Measurements from ENCODE around the gene LMTK2. TPM values are rescaled to one million over a fixed set of nuclear protein-coding genes. Genes with fewer than 3 reads are reported as not detected.

LMTK2 gene
- total and polyA plus RNA-seq, 9 donors, result 5.3 to 8.0 (median 7.0) TPM

DNA sequence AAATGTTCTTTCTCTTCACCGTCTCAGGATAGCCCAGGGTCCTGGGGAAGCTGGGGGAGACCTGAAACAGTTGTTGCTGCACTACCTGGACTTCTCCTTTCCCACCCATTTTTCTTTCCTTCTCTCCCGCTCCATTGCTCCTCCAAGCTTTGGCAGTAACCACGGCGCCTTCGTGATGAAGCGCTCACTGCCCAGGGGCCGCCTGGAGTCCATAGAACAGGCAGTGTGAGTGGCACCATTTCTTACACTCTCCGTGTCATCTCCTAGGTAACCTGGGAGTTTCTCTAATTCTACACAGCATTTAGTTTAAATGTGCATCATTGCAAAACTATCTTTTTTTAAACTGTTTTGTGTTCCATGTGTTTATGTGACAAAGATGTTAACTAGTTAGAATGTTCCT, 64.3 kb downstream of the LMTK2 start:
- 91% methylated on average over 6 of the region's 8 CpGs for WGBS (ENCODE audit: insufficient coverage)
- Histone ChIP-seq H3K27me3 (ENCODE audit: control insufficient read depth, insufficient read depth, low read length) (no peaks in the 10 kb centered on the region), H3K27ac (ENCODE audit: low read length) (no peak overlapping the region), H3K4me1 (ENCODE audit: control insufficient read depth, insufficient read depth, low read length) (no peaks in the 10 kb centered on the region), H3K4me3 (ENCODE audit: low read length) (no peak overlapping the region), H3K9me3 (replicated peaks; ENCODE audit: control insufficient read depth, low read depth, low read length) (no peaks in the 10 kb centered on the region), H3K36me3 (ENCODE audit: control insufficient read depth, insufficient read depth, low read length) (peaks cover 23% of the 10 kb centered on the region)
- no peak for DNase-seq

DNA sequence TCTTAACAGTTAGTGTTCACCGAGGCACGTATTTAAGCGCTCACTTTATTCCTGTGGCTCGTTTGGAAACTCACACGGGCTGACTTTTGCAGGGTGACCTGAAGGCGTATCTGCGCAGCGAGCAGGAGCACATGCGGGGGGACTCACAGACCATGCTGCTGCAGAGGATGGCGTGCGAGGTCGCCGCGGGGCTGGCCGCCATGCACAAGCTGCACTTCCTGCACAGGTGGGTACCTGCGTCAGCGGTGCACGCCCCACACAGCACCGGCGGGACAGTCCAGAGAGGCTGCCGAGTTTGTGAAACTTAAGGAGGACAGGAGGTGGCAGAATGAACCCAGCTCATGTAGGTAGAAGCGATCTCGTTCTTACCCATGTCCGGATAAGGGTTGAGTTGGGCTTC, 64.8 kb downstream of the LMTK2 start:
- Histone ChIP-seq H3K27me3 (ENCODE audit: control insufficient read depth, insufficient read depth, low read length) (no peaks in the 10 kb centered on the region), H3K4me3 (ENCODE audit: low read length) (no peak overlapping the region), H3K4me1 (ENCODE audit: control insufficient read depth, insufficient read depth, low read length) (no peaks in the 10 kb centered on the region), H3K36me3 (ENCODE audit: control insufficient read depth, insufficient read depth, low read length) (peaks cover 23% of the 10 kb centered on the region), H3K9me3 (replicated peaks; ENCODE audit: control insufficient read depth, low read depth, low read length) (no peaks in the 10 kb centered on the region), H3K27ac (ENCODE audit: low read length) (no peak overlapping the region)
- no peak for DNase-seq
- 90% methylated on average over 20 of the region's 24 CpGs for WGBS (ENCODE audit: insufficient coverage)

DNA sequence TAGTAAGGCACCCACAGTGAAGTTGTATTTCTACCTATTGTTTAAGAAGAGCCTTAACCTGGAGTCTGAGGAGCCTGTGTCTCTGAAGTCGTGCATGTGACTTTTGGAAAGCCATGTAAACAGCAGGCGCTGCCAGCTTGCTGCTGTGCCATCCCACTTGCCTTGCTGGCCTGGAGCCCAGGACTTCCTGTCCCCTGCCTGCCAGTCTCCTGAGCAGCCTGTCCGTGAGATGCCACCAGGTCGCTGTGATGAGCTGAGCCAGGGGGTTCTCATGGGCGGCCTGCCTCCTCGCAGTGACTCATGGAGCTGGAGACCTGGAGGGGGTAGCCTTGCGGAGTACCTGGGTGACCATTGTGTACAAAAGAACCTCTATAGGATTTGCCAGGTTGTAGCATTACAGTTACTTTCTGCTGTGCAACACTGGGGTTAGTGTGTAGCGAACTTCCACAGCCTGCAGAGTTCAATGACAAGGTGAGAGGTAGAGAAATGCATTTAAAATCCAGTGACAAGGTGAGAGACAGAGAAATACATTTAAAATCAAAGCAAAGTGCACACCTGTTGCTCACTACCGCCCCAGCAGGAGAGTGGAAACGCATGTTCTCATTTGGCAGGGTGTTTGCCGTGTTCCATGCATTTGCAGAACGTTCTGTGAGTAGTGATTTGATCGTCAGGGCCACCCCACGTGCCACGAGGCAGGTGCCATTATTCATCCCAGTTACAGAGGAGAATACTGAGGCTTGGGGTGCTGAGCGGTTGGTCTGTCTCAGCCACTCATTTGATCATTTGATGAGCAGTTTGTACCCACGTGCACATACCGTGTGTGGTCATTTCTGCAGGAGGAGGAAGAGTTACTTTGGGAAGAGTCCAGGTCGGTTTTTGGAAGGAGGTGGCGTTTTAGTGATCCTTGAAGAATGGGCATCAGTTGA, 67.9 kb downstream of the LMTK2 start:
- WGBS (ENCODE audit: insufficient coverage), result 90% methylated on average over 20 of the region's 20 CpGs
- Histone ChIP-seq H3K4me3 (ENCODE audit: low read length) (no peak overlapping the region), H3K27me3 (ENCODE audit: control insufficient read depth, insufficient read depth, low read length) (no peaks in the 10 kb centered on the region), H3K36me3 (ENCODE audit: control insufficient read depth, insufficient read depth, low read length) (peaks cover 28% of the 10 kb centered on the region), H3K4me1 (ENCODE audit: control insufficient read depth, insufficient read depth, low read length) (no peaks in the 10 kb centered on the region), H3K9me3 (replicated peaks; ENCODE audit: control insufficient read depth, low read depth, low read length) (no peaks in the 10 kb centered on the region), H3K27ac (ENCODE audit: low read length) (no peak overlapping the region)
- DNase-seq, result no peak

DNA sequence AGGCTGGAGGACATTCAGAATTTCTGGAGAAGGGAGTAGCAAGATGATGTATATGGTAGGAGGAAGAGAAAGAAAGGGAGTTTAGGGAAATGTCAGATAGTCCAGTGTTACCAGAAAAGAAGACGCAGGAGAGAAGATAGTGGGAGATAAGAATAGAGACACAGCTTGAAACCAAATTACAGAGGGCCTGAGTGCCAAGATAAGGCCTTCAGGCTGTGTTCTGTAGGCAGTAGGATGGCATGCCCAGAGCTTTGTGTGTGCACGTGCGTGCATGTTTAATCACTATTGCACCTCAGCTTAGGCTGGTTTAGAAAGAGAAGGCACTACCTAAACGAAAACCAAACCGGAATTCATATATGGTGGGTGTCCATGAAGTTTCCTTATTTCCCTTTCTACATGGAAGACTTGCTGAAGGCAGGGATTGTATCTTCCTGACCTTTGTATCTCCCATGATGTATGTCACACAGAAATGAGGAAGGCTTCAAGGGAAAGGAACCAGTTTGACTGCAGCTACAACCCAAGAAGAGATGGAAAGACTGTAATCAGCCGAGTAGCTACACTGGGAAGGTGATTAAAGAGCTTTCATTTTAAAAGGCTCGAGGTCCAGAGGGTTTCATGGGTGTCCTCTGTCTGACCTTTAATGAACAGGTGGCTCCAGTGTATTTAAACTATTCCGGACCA, 68.7 kb downstream of the LMTK2 start:
- Histone ChIP-seq H3K27ac (ENCODE audit: low read length) (no peak overlapping the region), H3K4me1 (ENCODE audit: control insufficient read depth, insufficient read depth, low read length) (no peaks in the 10 kb centered on the region), H3K36me3 (ENCODE audit: control insufficient read depth, insufficient read depth, low read length) (peaks cover 28% of the 10 kb centered on the region), H3K27me3 (ENCODE audit: control insufficient read depth, insufficient read depth, low read length) (no peaks in the 10 kb centered on the region), H3K4me3 (ENCODE audit: low read length) (no peak overlapping the region), H3K9me3 (replicated peaks; ENCODE audit: control insufficient read depth, low read depth, low read length) (no peaks in the 10 kb centered on the region)
- no peak for DNase-seq
- 92% methylated on average over 4 of the region's 8 CpGs for WGBS (ENCODE audit: insufficient coverage)

DNA sequence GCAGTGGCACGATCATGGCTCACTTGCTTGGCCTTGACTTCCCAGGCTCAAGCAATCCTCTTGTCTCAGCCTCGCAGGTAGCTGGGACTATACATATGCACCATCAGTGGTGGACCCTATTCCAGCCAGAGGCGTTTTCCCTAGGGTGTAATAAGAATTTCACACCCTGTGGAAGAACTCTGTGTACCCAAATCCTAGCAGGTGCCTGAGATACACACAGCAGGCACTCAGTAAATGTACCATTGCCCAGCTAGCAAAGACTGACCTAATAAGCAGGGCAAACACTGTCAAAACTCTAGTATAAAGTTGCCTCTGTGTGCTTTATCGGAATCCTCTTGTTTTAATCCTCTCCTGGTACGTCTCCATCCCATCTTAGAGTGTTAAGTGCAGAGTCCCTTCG, 70.9 kb downstream of the LMTK2 start:
- 83% methylated on average over 4 of the region's 6 CpGs for WGBS (ENCODE audit: insufficient coverage)
- Histone ChIP-seq H3K36me3 (ENCODE audit: control insufficient read depth, insufficient read depth, low read length) (peaks cover 21% of the 10 kb centered on the region), H3K27ac (ENCODE audit: low read length) (no peak overlapping the region), H3K9me3 (replicated peaks; ENCODE audit: control insufficient read depth, low read depth, low read length) (no peaks in the 10 kb centered on the region), H3K4me3 (ENCODE audit: low read length) (no peak overlapping the region), H3K4me1 (ENCODE audit: control insufficient read depth, insufficient read depth, low read length) (no peaks in the 10 kb centered on the region), H3K27me3 (ENCODE audit: control insufficient read depth, insufficient read depth, low read length) (no peaks in the 10 kb centered on the region)
- DNase-seq, result no peak

DNA sequence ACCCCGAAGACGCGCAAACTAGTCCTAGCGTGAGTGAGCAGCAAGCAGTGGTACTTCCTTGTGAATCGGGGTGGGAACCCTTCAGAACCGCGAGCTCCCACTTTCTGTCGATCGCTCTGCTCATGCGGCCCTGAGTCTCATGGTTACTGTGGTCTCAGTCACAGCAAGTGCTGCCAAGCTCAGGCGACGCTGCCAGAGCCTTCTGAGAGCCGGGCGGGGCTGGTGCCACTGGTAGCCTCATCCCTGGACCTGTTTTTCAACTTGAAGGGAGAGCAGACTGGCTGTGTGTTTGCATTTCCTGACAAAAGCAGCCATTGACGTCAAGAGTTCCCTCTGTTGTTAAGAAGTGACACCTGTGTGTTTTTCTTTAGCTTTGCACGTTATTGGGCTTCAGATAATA, 71.7 kb downstream of the LMTK2 start:
- WGBS (ENCODE audit: insufficient coverage), result 83% methylated on average over 14 of the region's 16 CpGs
- no peaks in the 10 kb centered on the region for H3K4me1 ChIP-seq (ENCODE audit: control insufficient read depth, insufficient read depth, low read length)
- no peak overlapping the region for H3K27ac ChIP-seq (ENCODE audit: low read length)
- H3K27me3 ChIP-seq (ENCODE audit: control insufficient read depth, insufficient read depth, low read length), result no peaks in the 10 kb centered on the region
- H3K4me3 ChIP-seq (ENCODE audit: low read length), result no peak overlapping the region
- DNase-seq, result no peak
- no peaks in the 10 kb centered on the region for H3K9me3 ChIP-seq (replicated peaks; ENCODE audit: control insufficient read depth, low read depth, low read length)
- H3K36me3 ChIP-seq (ENCODE audit: control insufficient read depth, insufficient read depth, low read length), result peaks cover 21% of the 10 kb centered on the region

DNA sequence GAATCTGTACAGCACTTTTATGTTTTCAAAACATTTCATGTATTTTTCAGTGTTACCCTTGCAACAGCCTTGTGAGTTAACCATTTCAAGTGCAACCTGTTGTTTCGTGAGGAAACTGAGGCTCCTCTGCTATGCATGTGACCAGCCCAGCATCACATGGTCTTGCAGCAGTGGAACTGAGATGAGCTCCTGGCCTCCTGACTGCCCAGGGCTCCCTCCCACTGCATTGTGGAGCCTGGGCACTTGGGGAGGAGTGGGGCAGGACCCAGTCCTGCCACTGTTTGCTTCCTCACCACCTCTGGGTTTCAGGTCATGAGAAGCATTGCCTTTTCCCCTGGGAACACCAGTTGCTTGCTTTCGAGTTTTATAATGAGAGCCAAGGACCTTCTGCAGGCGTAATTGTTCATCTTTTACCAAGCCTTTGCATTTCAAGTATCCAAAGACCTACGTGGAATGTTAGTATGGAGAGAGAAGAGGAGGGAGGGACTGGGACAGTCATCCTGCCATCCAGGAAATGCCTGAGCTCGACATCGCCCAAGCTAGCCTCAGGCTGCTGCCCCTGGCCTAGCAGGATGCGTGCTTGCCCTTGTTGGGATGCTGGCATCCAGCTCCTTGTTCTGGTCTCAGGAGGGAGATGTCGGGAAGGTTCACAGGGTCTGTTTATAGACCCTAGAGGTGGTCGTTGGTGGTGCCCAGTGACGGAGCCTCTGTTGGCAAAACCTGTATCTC, 72.3 kb downstream of the LMTK2 start:
- H3K36me3 ChIP-seq (ENCODE audit: control insufficient read depth, insufficient read depth, low read length), result peaks cover 21% of the 10 kb centered on the region

DNA sequence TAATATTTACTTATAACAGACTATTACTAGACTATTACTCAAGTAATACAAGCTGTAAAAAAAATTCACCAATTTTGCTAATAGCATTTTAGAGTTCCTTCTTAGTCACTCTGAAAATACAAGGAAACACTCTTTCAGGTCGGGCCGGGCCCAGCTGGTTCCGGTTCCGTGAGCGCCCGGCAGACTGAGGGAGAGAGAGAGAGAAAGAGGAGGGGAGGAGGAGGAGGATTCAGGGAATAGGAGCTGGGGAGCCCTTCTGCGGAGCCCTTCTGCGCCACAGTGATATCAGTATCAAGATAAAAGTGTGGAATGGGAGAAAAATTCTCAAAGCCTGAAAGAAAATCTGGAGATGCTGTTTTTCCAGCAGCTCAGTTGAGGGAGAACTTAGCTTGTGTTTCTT, 74.1 kb downstream of the LMTK2 start:
- 62% methylated on average over 4 of the region's 8 CpGs for whole genome bisulfite sequencing (ENCODE audit: insufficient coverage)

More for the DNA sequence above, 72.3 kb downstream of the LMTK2 start:
- Histone ChIP-seq H3K4me1 (ENCODE audit: control insufficient read depth, insufficient read depth, low read length) (no peaks in the 10 kb centered on the region), H3K27me3 (ENCODE audit: control insufficient read depth, insufficient read depth, low read length) (no peaks in the 10 kb centered on the region), H3K4me3 (ENCODE audit: low read length) (no peak overlapping the region), H3K9me3 (replicated peaks; ENCODE audit: control insufficient read depth, low read depth, low read length) (no peaks in the 10 kb centered on the region), H3K27ac (ENCODE audit: low read length) (no peak overlapping the region)
- WGBS (ENCODE audit: insufficient coverage), result 91% methylated on average over 6 of the region's 10 CpGs
- DNase-seq, result no peak

DNA sequence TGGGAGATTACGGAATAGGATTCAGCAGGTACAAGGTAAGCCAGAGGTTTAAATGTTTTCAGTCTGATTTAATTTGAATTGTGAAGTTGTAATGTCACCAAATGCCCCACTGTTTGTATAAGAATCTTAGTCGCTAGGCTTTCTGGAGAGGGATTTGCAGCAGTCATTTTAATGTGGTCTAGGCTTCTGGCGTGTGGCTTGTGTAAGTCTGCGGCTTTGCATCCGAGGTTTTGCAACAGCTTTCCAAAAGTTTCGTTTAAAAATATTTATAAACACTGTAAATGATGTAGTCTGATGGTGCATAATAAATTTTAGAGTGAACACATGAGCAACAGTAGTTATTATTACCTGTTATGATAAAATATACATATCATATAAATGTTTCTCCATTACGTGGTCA, 78.4 kb downstream of the LMTK2 start:
- WGBS (ENCODE audit: insufficient coverage), result no CpG with 5 or more reads among the region's 7 CpGs
- Histone ChIP-seq H3K9me3 (replicated peaks; ENCODE audit: control insufficient read depth, low read depth, low read length) (no peaks in the 10 kb centered on the region), H3K36me3 (ENCODE audit: control insufficient read depth, insufficient read depth, low read length) (peaks cover 14% of the 10 kb centered on the region), H3K27me3 (ENCODE audit: control insufficient read depth, insufficient read depth, low read length) (no peaks in the 10 kb centered on the region), H3K4me1 (ENCODE audit: control insufficient read depth, insufficient read depth, low read length) (no peaks in the 10 kb centered on the region), H3K4me3 (ENCODE audit: low read length) (no peak overlapping the region), H3K27ac (ENCODE audit: low read length) (no peak overlapping the region)
- DNase-seq, result no peak

More for the DNA sequence above, 74.1 kb downstream of the LMTK2 start:
- no peaks in the 10 kb centered on the region for H3K9me3 ChIP-seq (replicated peaks; ENCODE audit: control insufficient read depth, low read depth, low read length)
- DNase-seq, result no peak
- no peak overlapping the region for H3K4me3 ChIP-seq (ENCODE audit: low read length)
- H3K27ac ChIP-seq (ENCODE audit: low read length), result no peak overlapping the region
- no peaks in the 10 kb centered on the region for H3K4me1 ChIP-seq (ENCODE audit: control insufficient read depth, insufficient read depth, low read length)
- no peaks in the 10 kb centered on the region for H3K27me3 ChIP-seq (ENCODE audit: control insufficient read depth, insufficient read depth, low read length)
- peaks cover 5% of the 10 kb centered on the region for H3K36me3 ChIP-seq (ENCODE audit: control insufficient read depth, insufficient read depth, low read length)

Data from muscle of leg (tissue), 11 donors.